Stomach (tissue), 9 donors: ENCODE data around the gene STAC3. TPM values are rescaled to one million over a fixed set of nuclear protein-coding genes. Genes with fewer than 3 reads are reported as not detected.

Experiments used
- DNase-seq, 2 donors: peaks; one replicate each; pipeline versions ENCODE4 v3.0.0 to v3.0.0-alpha.2; 2013 to 2019
- H3K27ac ChIP-seq, 5 donors: fragments of 200-600 bp in 4 of 5; sonication (generic) in 4 of 5; one replicate each; pipeline ENCODE4 v1.5.1; 2013 to 2019; ENCODE audit warnings: mild to moderate bottlenecking in 1 of 5, moderate library complexity in 1 of 5
- H3K27me3 ChIP-seq, 3 donors: fragments of 200-600 bp; sonication (generic); one replicate each; pipeline ENCODE4 v1.5.1; 2017 to 2019; ENCODE audit warnings: mixed run types in 1 of 3
- H3K36me3 ChIP-seq, 4 donors: fragments of 200-600 bp; sonication (generic); 1 replicate in 3 of 4; 2 replicates in 1 of 4; pipeline ENCODE4 v1.5.1; 2016 to 2019
- H3K4me1 ChIP-seq, 4 donors: fragments of 200-600 bp; sonication (generic); one replicate each; pipeline ENCODE4 v1.5.1; 2016 to 2019
- H3K4me3 ChIP-seq, 4 donors: fragments of 200-600 bp; sonication (generic) in 3 of 4; one replicate each; pipeline ENCODE4 v1.5.1; 2016 to 2019; ENCODE audit warnings: mild to moderate bottlenecking in 1 of 4
- H3K9me3 ChIP-seq, 4 donors: fragments of 200-600 bp; sonication (generic); one replicate each; pipeline ENCODE4 v1.5.1; 2016 to 2019
- EP300 ChIP-seq: sonication (generic); formaldehyde crosslinking; IDR thresholded peaks from one replicate; pipeline ENCODE4 v1.6.1; 2017; ENCODE audit warnings: antibody characterized with exemption
- POLR2A ChIP-seq, 4 donors: fragments of 450-650 bp; IDR thresholded peaks; one replicate each; pipeline ENCODE4 v1.6.1; 2016; ENCODE audit warnings: antibody characterized with exemption in 4 of 4, control low read depth in 2 of 4, mild to moderate bottlenecking in 1 of 4, moderate library complexity in 1 of 4
- POLR2AphosphoS5 ChIP-seq, 3 donors: sonication (generic); formaldehyde crosslinking; IDR thresholded peaks; one replicate each; pipeline ENCODE4 v1.6.1; 2016; ENCODE audit warnings: antibody characterized with exemption in 3 of 3
- WGBS, 5 donors: extraction: QIAGEN DNeasy Blood & Tissue Kit in 3 of 5; methylation state at CpG; one replicate each; pipeline versions ENCODE4 v1.1.5 to v1.1.7; 2013 to 2018; 5-methylcytosine and 5-hydroxymethylcytosine counted together
- intact Hi-C: fragments of 100-400 bp; cut with DNase I; formaldehyde crosslinking; loops from one replicate; pipeline ENCODE4 v1.15.1; 2023; ENCODE audit warnings: low total_unique reads
- polyA plus RNA-seq, 3 donors: library from polyadenylated mRNA; stranded (reverse); fragments of 200-250 nt; gene quantifications; one replicate each; pipeline ENCODE4 v1.2.3, GENCODE V29; 2013
- total RNA-seq, 5 donors: library from RNA; depleted of rRNA; stranded (reverse); fragments of >200 nt; gene quantifications; one replicate each; pipeline versions ENCODE4 v1.1.0 to v1.2.3, GENCODE V29; 2014 to 2016
- TF ChIP-seq, protein P1 (sequence below), 7 experiments: fragments of 450-650 bp in 4 of 7; fragments of 200-600 bp in 3 of 7; sonication (generic) in 3 of 7; IDR thresholded peaks; one replicate each; pipeline ENCODE4 v1.5.1; 2016 to 2019; ENCODE audit warnings: antibody characterized with exemption in 7 of 7, control low read depth in 2 of 7, mild to moderate bottlenecking in 1 of 7
- donor health status: healthy with polysubstance abuse.
- donor health status: Bipolar disorder and iron deficiency.
- donor health status: healthy.

Gene STAC3
- total and polyA plus RNA-seq, 8 donors, result 0.55 to 5.1 (median 2.3) TPM; not detected in 1

GRCh38 chr12:57233357-57234232 is 17.4 kb downstream of the STAC3 start:
- no peak for DNase-seq
- Histone ChIP-seq H3K9me3 (no peaks in the 10 kb centered on the region), H3K27me3 (peaks cover 0 to 38% (median 22%) of the 10 kb centered on the region in 3 donors), H3K27ac (no peak overlapping the region), H3K4me3 (no peak overlapping the region), H3K36me3 (peaks cover 34 to 44% (median 36%) of the 10 kb centered on the region in 4 donors), H3K4me1 (peaks cover 28 to 79% (median 63%) of the 10 kb centered on the region in 4 donors)
- TF ChIP-seq EP300, result no peak
- no peak for TF ChIP-seq POLR2A (IDR thresholded peaks at IDR 0.05)
- 84 to 90% (median 87%) methylated on average over 8 to 15 of the region's 15 CpGs for WGBS, 5 donors
- intact Hi-C loops, result no loop called here

GRCh38 chr12:57232156-57232756 is 18.7 kb downstream of the STAC3 start:
- Histone ChIP-seq H3K27me3 (peaks cover 0 to 27% (median 9%) of the 10 kb centered on the region in 3 donors), H3K27ac (no peak overlapping the region), H3K4me3 (no peak overlapping the region), H3K9me3 (no peaks in the 10 kb centered on the region), H3K4me1 (peaks cover 17 to 66% (median 49%) of the 10 kb centered on the region in 4 donors), H3K36me3 (peaks cover 34 to 44% (median 36%) of the 10 kb centered on the region in 4 donors)
- 85 to 89% (median 87%) methylated on average over 18 to 19 of the region's 19 CpGs for WGBS, 5 donors
- intact Hi-C loops, result no loop called here
- DNase-seq, result no peak
- no peak for TF ChIP-seq POLR2AphosphoS5 (IDR thresholded peaks at IDR 0.05)
- no peak for TF ChIP-seq POLR2A (IDR thresholded peaks at IDR 0.05)
- TF ChIP-seq, protein P1, sequence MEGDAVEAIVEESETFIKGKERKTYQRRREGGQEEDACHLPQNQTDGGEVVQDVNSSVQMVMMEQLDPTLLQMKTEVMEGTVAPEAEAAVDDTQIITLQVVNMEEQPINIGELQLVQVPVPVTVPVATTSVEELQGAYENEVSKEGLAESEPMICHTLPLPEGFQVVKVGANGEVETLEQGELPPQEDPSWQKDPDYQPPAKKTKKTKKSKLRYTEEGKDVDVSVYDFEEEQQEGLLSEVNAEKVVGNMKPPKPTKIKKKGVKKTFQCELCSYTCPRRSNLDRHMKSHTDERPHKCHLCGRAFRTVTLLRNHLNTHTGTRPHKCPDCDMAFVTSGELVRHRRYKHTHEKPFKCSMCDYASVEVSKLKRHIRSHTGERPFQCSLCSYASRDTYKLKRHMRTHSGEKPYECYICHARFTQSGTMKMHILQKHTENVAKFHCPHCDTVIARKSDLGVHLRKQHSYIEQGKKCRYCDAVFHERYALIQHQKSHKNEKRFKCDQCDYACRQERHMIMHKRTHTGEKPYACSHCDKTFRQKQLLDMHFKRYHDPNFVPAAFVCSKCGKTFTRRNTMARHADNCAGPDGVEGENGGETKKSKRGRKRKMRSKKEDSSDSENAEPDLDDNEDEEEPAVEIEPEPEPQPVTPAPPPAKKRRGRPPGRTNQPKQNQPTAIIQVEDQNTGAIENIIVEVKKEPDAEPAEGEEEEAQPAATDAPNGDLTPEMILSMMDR (IDR thresholded peaks at IDR 0.05), result no peak
- no peak for TF ChIP-seq EP300

DNA sequence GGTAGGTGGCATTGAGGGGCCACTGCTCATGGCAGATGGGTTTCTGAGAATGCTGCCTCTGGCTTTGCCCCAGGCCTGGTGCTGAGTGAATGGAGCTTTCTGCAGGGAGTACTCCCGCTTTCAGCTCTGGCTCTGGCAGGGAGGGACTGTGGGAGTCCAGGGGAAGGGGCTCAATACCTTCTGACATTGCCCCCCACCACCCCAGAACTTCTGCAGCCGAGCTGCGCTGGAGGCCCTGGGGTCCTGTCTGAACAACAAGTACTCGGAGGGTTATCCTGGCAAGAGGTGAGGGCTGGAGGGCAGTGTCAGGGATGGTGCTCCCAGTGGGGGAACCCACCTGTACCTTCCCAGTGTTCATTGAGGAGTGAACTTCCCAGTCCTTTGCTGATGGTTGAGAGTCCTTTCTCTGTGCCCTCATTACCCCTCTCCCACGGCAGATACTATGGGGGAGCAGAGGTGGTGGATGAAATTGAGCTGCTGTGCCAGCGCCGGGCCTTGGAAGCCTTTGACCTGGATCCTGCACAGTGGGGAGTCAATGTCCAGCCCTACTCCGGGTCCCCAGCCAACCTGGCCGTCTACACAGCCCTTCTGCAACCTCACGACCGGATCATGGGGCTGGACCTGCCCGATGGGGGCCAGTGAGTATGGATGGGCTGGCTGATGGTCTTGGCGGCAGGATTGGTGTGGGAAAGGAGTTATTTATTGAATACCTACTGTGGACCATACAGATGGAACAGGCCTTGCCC is 19.5 kb downstream of the STAC3 start:
- no peak for DNase-seq
- WGBS, 5 donors, result 85 to 94% (median 92%) methylated on average over 11 to 13 of the region's 13 CpGs
- Histone ChIP-seq H3K27ac (no peak overlapping the region), H3K9me3 (no peaks in the 10 kb centered on the region), H3K27me3 (peaks cover 2 to 27% (median 12%) of the 10 kb centered on the region in 3 donors), H3K36me3 (peaks cover 34 to 44% (median 36%) of the 10 kb centered on the region in 4 donors), H3K4me1 (peaks cover 22 to 65% (median 48%) of the 10 kb centered on the region in 4 donors), H3K4me3 (peak overlapping the region in 2 of 4 donors; percentile 69 to 84)
- no peak for TF ChIP-seq POLR2A (IDR thresholded peaks at IDR 0.05)
- TF ChIP-seq, protein P1 (IDR thresholded peaks at IDR 0.05), result no peak
- intact Hi-C loops, result no loop called here

GRCh38 chr12:57230381-57231155 is 20.4 kb downstream of the STAC3 start:
- intact Hi-C loops, result no loop called here
- TF ChIP-seq EP300, result no peak
- peaks cover 34 to 44% (median 36%) of the 10 kb centered on the region in 4 donors for H3K36me3 ChIP-seq
- DNase-seq, result peak in 1 of 2 donors; percentile 17
- peak overlapping the region; percentile 61 to 84 (median 70) for H3K4me3 ChIP-seq
- H3K27ac ChIP-seq, result peak overlapping the region in 4 of 5 donors; percentile 81 to 88 (median 85)
- peaks cover 11 to 27% (median 17%) of the 10 kb centered on the region in 3 donors for H3K27me3 ChIP-seq
- 27 to 53% (median 36%) methylated on average over 10 of the region's 10 CpGs for WGBS, 5 donors
- H3K4me1 ChIP-seq, result peaks cover 22 to 65% (median 48%) of the 10 kb centered on the region in 4 donors
- H3K9me3 ChIP-seq, result no peaks in the 10 kb centered on the region
